ENCODE data around the gene TMIE.
A peak's percentile ranks its signal among the peaks of the same experiment; 100 is the strongest.
"Not testable (repeated sequence)": the region's sequence is repeated elsewhere in the genome, so short reads cannot be mapped to it uniquely, and the experiment has no call there.

TMIE gene

GRCh38 chr3:46685446-46685845, 15.7 kb upstream of the TMIE start:
- no peak for DNase-seq (ENCODE audit: low read depth, low spot score)

GRCh38 chr3:46690798-46691197, 10.4 kb upstream of the TMIE start:
- peak; percentile 47 for DNase-seq (ENCODE audit: low read depth, low spot score)

GRCh38 chr3:46692566-46692990, 8.6 kb upstream of the TMIE start:
- DNase-seq (ENCODE audit: low read depth, low spot score): peak; percentile 33

- DNase-seq (ENCODE audit: low read depth, low spot score): peak; percentile 53
These were observed 7.9 kb upstream of the TMIE start, which contains the start of gene ALS2CL for GRCh38 chr3:46693038-46693891. TSS of gene ALS2CL (minus strand) at chr3:46693679. CDS start at chr3:46689440, 4,239 bp downstream.

GRCh38 chr3:46693892-46694226, 7.3 kb upstream of the TMIE start:
- peak; percentile 23 for DNase-seq (ENCODE audit: low read depth, low spot score)

GRCh38 chr3:46694520-46694919, 6.7 kb upstream of the TMIE start:
- DNase-seq (ENCODE audit: low read depth, low spot score): no peak

- no peak for DNase-seq (ENCODE audit: low read depth, low spot score)
These were observed 5.8 kb upstream of the TMIE start for GRCh38 chr3:46695177-46695961.

GRCh38 chr3:46695962-46696894, 5.0 kb upstream of the TMIE start:
- DNase-seq (ENCODE audit: low read depth, low spot score): peak; percentile 23

- no peak for DNase-seq (ENCODE audit: low read depth, low spot score)
These were observed 1.3 kb upstream of the TMIE start for GRCh38 chr3:46699676-46700523.

- DNase-seq (ENCODE audit: low read depth, low spot score): peak; percentile 41
These were observed 420 bp upstream of the TMIE start for GRCh38 chr3:46700772-46701171.

GRCh38 chr3:46702246-46703012, 1.2 kb downstream of the TMIE start:
- DNase-seq (ENCODE audit: low read depth, low spot score): no peak

GRCh38 chr3:46703013-46703520, 1.9 kb downstream of the TMIE start:
- no peak for DNase-seq (ENCODE audit: low read depth, low spot score)

GRCh38 chr3:46704346-46704745, 3.2 kb downstream of the TMIE start:
- DNase-seq (ENCODE audit: low read depth, low spot score): not testable (repeated sequence)

GRCh38 chr3:46705022-46705530, 3.9 kb downstream of the TMIE start:
- DNase-seq (ENCODE audit: low read depth, low spot score): peak; percentile 84

- DNase-seq (ENCODE audit: low read depth, low spot score): peak; percentile 52
These were observed 4.8 kb downstream of the TMIE start for GRCh38 chr3:46705751-46706552.

- DNase-seq (ENCODE audit: low read depth, low spot score): no peak
These were observed 5.8 kb downstream of the TMIE start for GRCh38 chr3:46706771-46707582.

- DNase-seq (ENCODE audit: low read depth, low spot score): no peak
These were observed 6.4 kb downstream of the TMIE start for GRCh38 chr3:46707601-46708011.

All from astrocyte of the hippocampus (primary cell).